GM21423 (cell line): ENCODE data around the gene FAM227B.
A peak's percentile ranks its signal among the peaks of the same experiment; 100 is the strongest.
"Not testable (repeated sequence)": the region's sequence is repeated elsewhere in the genome, so short reads cannot be mapped to it uniquely, and the experiment has no call there.

Experiments
- ATAC-seq: cut with Tn5 transposase; IDR thresholded peaks from one replicate; pipeline ENCODE4 v1.9.1; 2021; ENCODE audit warnings: mild to moderate bottlenecking, moderate library complexity; ENCODE audit not compliant: unreplicated experiment

FAM227B gene

GRCh38 chr15:49441356-49441755 is 179.3 kb downstream of the FAM227B start:
- ATAC-seq, result no peak

- ATAC-seq, result no peak
Measured at GRCh38 chr15:49439678-49440395, 180.8 kb downstream of the FAM227B start.

- ATAC-seq, result peak; percentile 78
Measured at GRCh38 chr15:49438962-49439631, 181.5 kb downstream of the FAM227B start.

- no peak for ATAC-seq
Measured at GRCh38 chr15:49436751-49437150, 183.9 kb downstream of the FAM227B start.

GRCh38 chr15:49435174-49435573 is 185.4 kb downstream of the FAM227B start:
- no peak for ATAC-seq

GRCh38 chr15:49430046-49430445 is 190.6 kb downstream of the FAM227B start:
- no peak for ATAC-seq

GRCh38 chr15:49428409-49429095 is 192.1 kb downstream of the FAM227B start:
- ATAC-seq, result no peak

- no peak for ATAC-seq
Measured at GRCh38 chr15:49427372-49427771, 193.2 kb downstream of the FAM227B start.

GRCh38 chr15:49424954-49425353 is 195.7 kb downstream of the FAM227B start:
- no peak for ATAC-seq

GRCh38 chr15:49423901-49424550 is 196.6 kb downstream of the FAM227B start:
- ATAC-seq, result no peak

GRCh38 chr15:49423021-49423420 is 197.6 kb downstream of the FAM227B start, which contains the start of gene FGF7:
Gene FGF7, plus strand, starts transcription at chr15:49423242. Its CDS starts 1,056 bp downstream, at chr15:49424298.
- no peak for ATAC-seq

GRCh38 chr15:49421991-49422390 is 198.6 kb downstream of the FAM227B start:
- no peak for ATAC-seq

GRCh38 chr15:49418811-49419210 is 201.8 kb downstream of the FAM227B start:
- ATAC-seq, result no peak

GRCh38 chr15:49415638-49416037 is 205.0 kb downstream of the FAM227B start:
- ATAC-seq, result no peak

GRCh38 chr15:49415149-49415548 is 205.5 kb downstream of the FAM227B start:
- no peak for ATAC-seq

- no peak for ATAC-seq
Measured at GRCh38 chr15:49412797-49413196, 207.8 kb downstream of the FAM227B start.

- no peak for ATAC-seq
Measured at GRCh38 chr15:49410641-49411040, 210.0 kb downstream of the FAM227B start.

GRCh38 chr15:49406352-49407118 is 214.1 kb downstream of the FAM227B start:
- ATAC-seq, result no peak

- not testable (repeated sequence) for ATAC-seq
Measured at GRCh38 chr15:49402515-49403296, 217.9 kb downstream of the FAM227B start.

- ATAC-seq, result no peak
Measured at GRCh38 chr15:49387471-49387870, 233.1 kb downstream of the FAM227B start.
